H1 (cell line): ENCODE data around the gene MIEN1. TPM values are rescaled to one million over a fixed set of nuclear protein-coding genes. Genes with fewer than 3 reads are reported as not detected.

Experiments
- EZH2 ChIP-seq: fragments of 200-600 bp; sonication (generic); IDR thresholded peaks from 2 replicates; pipeline ENCODE4 v1.7.1; 2012; ENCODE audit warnings: low read depth, mild to moderate bottlenecking, moderate library complexity, low read length, inconsistent platforms; ENCODE audit not compliant: severe bottlenecking
- polyA plus RNA-seq, 7 experiments: library from polyadenylated mRNA; depleted of rRNA in 3 of 7; stranded (reverse) in 5 of 7; unstranded in 2 of 7; fragments of >200 nt in 5 of 7; fragments of 200-250 nt in 2 of 7; gene quantifications; 1 replicate in 5 of 7; 2 replicates in 1 of 7; 4 replicates in 1 of 7; pipeline versions ENCODE4 v1.2.1 to v1.2.3, GENCODE V29; 2011 to 2013; ENCODE audit warnings: missing spikeins in 2 of 7, mixed read lengths in 2 of 7
- total RNA-seq: library from RNA; stranded (reverse); fragmentation: NEBNext Ultra II Directional; extraction: Animal tissue kit (Norgen Biotek cat#: 25700); gene quantifications from 2 replicates; pipeline ENCODE4 v1.2.1, GENCODE V29; 2021

Gene MIEN1
- total and polyA plus RNA-seq, 2 of the 8 experiments (the other 6 are each of a cell fraction or from before 2014, with no cell fraction given): 29.6 to 54.9 TPM

DNA sequence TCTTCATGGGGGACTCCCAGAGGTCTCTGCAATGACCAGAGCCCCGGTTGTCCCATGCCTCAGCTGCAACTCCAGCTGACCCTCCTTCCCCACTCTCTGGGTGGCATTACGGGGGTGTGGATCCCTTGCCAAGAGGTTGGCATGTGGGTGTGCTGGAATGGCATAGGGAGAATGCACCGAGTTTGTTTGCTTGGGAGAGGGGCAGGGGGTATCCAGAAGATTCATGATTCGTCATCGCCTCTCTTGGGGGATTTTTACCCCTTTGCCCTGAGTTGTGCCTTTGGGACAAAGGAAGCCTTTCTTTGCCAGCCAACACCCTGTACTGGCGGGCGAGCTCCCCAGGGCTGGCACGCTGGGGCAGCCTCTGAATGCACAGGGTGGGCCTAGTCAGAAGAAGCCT lies 23.9 kb downstream of the MIEN1 start (continued):
- no peak for TF ChIP-seq EZH2
